ENCODE measurements around the gene TBPL1. TPM values are rescaled to one million over a fixed set of nuclear protein-coding genes. Genes with fewer than 3 reads are reported as not detected.

The TBPL1 gene
- total RNA-seq, 4 donors from 2014 or later, result 12.1 to 57.9 (median 17.0) TPM

DNA sequence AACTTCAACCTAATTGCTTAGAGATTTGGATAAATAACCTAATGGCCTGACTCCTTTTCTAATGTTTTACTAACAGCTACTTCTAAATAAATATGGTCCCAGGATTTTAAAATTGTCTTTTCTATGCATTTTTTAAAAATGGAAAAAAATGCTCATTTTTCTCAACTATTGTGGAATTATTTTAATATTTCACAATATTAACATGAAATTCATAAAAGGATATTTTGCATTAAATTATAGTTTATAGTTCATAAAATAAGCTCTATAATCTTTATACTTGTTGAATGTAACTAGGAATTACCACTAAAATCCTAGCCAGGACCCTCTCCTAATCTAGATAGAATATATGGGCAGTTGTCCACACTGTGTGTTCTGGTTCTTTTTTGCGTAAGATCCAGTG is 37.3 kb downstream of the TBPL1 start:
- no peak overlapping the region for H3K4me3 ChIP-seq (replicated peaks in 1 of 3)
- H3K36me3 ChIP-seq, result peaks cover 0 to 3% of the 10 kb centered on the region in 2 donors
- TF ChIP-seq, protein P1, sequence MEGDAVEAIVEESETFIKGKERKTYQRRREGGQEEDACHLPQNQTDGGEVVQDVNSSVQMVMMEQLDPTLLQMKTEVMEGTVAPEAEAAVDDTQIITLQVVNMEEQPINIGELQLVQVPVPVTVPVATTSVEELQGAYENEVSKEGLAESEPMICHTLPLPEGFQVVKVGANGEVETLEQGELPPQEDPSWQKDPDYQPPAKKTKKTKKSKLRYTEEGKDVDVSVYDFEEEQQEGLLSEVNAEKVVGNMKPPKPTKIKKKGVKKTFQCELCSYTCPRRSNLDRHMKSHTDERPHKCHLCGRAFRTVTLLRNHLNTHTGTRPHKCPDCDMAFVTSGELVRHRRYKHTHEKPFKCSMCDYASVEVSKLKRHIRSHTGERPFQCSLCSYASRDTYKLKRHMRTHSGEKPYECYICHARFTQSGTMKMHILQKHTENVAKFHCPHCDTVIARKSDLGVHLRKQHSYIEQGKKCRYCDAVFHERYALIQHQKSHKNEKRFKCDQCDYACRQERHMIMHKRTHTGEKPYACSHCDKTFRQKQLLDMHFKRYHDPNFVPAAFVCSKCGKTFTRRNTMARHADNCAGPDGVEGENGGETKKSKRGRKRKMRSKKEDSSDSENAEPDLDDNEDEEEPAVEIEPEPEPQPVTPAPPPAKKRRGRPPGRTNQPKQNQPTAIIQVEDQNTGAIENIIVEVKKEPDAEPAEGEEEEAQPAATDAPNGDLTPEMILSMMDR (IDR thresholded peaks at IDR 0.05), result no peak
- intact Hi-C loops (cut with DNase I), result no loop called here
- no peak for DNase-seq
- no peaks in the 10 kb centered on the region for H3K4me1 ChIP-seq
- no peaks in the 10 kb centered on the region for H3K27me3 ChIP-seq
- WGBS, 2 donors, result 100% methylated on average over 1 of the region's 1 CpG
- H3K9me3 ChIP-seq, result no peaks in the 10 kb centered on the region
- no peak overlapping the region for H3K27ac ChIP-seq

DNA sequence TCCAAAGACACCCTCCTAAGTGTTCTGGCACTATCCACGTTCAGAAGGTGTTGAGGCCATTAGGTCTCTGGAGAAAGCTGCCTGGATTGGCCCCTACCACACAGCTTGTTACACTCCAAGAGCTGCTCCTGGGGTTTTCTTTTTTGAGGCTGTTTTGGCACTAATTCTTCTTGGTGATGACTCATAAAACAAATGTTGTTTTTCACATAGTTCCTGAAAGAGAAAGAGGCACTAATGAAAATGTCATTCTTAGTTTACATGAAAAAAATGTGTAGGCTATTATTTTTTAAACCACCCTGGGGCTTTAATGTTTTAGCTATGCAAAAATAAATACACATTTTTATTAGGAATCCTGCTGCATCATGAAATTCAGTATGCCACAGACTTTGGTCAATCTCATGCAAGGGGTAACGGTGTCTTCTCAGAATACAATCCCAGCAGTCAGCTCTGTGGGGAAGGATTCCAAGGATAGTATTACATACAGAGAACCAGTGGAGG is 38.1 kb downstream of the TBPL1 start:
- DNase-seq, result no peak
- Histone ChIP-seq H3K27me3 (no peaks in the 10 kb centered on the region), H3K36me3 (peaks cover 0 to 3% of the 10 kb centered on the region in 2 donors), H3K9me3 (no peaks in the 10 kb centered on the region), H3K27ac (no peak overlapping the region), H3K4me3 (replicated peaks in 1 of 3) (no peak overlapping the region), H3K4me1 (no peaks in the 10 kb centered on the region)
- intact Hi-C loops (cut with DNase I), result no loop called here
- WGBS, 2 donors, result 67 to 75% methylated on average over 2 of the region's 2 CpGs
- TF ChIP-seq POLR2A (IDR thresholded peaks at IDR 0.05), result no peak
- TF ChIP-seq, protein P1 (IDR thresholded peaks at IDR 0.05), result no peak

DNA sequence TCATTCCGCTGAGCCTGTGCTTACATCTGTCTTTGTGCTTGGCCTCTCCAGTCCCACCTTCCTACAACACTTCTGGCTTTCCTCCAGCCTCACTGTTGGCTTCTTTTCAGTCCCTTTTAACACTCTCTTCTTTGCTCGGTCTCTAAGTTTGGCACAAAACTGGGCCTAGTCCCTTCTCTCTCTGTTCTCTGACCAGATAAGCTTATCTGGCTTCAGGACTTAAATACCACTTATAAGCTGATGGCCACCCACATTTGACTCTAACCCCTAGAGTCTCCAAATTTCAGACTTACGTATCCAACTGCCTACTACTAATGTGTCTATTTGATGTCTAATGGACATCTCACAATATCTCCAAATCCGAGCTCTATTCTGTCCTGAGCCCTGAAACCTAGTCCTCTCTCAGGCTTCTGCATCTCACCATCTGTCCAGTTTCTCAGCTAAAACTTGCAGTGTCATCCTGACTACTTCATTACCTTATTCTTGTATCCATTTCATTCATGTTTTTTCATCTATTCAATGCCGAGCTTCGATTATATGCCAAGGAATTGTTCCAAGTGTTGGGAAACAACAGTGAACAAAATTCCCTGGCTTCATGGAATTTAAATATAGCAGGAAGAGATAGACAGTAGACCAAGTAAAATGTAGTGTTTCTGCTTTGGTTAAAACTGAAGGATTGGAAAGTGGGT is 40.1 kb downstream of the TBPL1 start:
- no peak for DNase-seq
- TF ChIP-seq POLR2A (IDR thresholded peaks at IDR 0.05), result no peak
- TF ChIP-seq, protein P1 (IDR thresholded peaks at IDR 0.05), result no peak
- Histone ChIP-seq H3K4me3 (replicated peaks in 1 of 3) (no peak overlapping the region), H3K4me1 (no peaks in the 10 kb centered on the region), H3K36me3 (no peaks in the 10 kb centered on the region), H3K27ac (no peak overlapping the region), H3K27me3 (no peaks in the 10 kb centered on the region), H3K9me3 (no peaks in the 10 kb centered on the region)
- intact Hi-C loops (cut with DNase I), result no loop called here
- WGBS, 2 donors, result 74 to 83% methylated on average over 6 of the region's 6 CpGs

DNA sequence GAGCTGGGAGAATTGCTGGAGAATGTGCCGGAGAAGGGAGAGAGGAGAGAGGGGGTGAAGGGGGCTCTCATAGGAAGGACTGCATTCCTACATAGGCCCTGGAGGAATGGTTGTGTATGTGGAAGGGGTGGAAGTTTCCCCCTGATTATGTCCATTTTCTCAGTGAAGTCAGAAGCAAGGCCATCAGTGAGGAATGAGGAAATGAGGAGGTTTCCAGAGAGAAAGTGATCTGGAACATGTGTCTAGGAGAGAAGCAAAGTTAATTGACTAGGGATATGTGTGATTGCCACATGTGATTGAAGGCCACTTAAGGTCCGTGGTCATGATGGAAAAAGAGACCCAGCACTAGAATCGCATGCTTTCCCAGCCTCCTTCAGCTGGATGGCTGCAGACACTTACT is 42.3 kb downstream of the TBPL1 start:
- 67 to 79% methylated on average over 3 of the region's 3 CpGs for WGBS, 2 donors
- DNase-seq, result no peak
- no peaks in the 10 kb centered on the region for H3K9me3 ChIP-seq
- H3K4me3 ChIP-seq (replicated peaks in 1 of 3), result no peak overlapping the region
- H3K27me3 ChIP-seq, result no peaks in the 10 kb centered on the region
- H3K4me1 ChIP-seq, result no peaks in the 10 kb centered on the region
- H3K27ac ChIP-seq, result no peak overlapping the region
- TF ChIP-seq POLR2A (IDR thresholded peaks at IDR 0.05), result no peak
- TF ChIP-seq, protein P1 (IDR thresholded peaks at IDR 0.05), result no peak
- intact Hi-C loops (cut with DNase I), result no loop called here
- H3K36me3 ChIP-seq, result no peaks in the 10 kb centered on the region

DNA sequence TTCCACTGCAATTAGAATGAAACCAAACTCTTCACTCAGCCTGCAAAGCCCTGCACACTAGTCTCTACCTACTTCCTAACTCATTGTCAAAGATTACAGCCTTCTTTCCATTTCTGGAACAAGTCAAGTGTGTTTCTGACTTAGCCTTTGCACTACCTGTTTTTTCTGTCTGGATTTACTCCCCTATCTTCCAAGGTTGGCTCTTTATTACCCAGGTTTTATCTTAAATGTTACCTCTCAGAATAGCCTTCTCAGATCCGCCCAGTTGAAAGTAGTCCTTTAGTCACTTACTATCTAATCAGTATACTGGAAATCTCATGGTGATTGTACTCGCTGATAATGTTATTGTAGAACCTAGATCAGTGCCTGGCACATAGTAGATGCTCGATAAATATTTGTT is 42.7 kb downstream of the TBPL1 start:
- no peaks in the 10 kb centered on the region for H3K4me1 ChIP-seq
- no peak for DNase-seq
- H3K9me3 ChIP-seq, result no peaks in the 10 kb centered on the region
- H3K27me3 ChIP-seq, result no peaks in the 10 kb centered on the region
- no peaks in the 10 kb centered on the region for H3K36me3 ChIP-seq
- intact Hi-C loops (cut with DNase I), result no loop called here
- H3K27ac ChIP-seq, result no peak overlapping the region
- 81 to 92% methylated on average over 3 of the region's 3 CpGs for WGBS, 2 donors
- H3K4me3 ChIP-seq (replicated peaks in 1 of 3), result no peak overlapping the region
- TF ChIP-seq POLR2A (IDR thresholded peaks at IDR 0.05), result no peak
- TF ChIP-seq, protein P1 (IDR thresholded peaks at IDR 0.05), result no peak

All from thyroid gland (tissue), 4 donors.